ENCODE data around the gene CLRN2.

CLRN2 gene

DNA sequence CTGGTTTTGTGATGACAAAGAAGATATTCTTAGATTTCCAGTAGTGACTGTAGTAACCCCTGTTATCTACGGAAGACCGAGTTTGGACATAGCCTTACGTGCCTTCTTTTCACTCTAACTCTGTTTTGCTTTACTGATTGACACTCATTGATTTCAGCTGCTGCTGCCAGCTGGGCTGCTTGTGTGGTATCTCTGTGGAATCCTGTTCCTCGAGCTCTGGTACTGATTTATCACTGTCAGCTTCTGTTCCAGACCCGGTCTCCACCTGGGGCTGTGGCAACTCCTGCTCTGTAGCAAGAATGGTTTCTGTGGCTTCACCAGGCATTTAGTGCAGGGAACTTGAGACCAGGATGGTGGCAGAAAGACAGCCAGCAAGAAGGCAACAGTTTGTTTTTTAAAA, 37.5 kb downstream of the CLRN2 start:
- Histone ChIP-seq H3K27me3 (ENCODE audit: insufficient read depth, poor library complexity, severe bottlenecking) (peaks cover 2% of the 10 kb centered on the region), H3K27ac (replicated peaks) (no peak overlapping the region), H3K4me3 (replicated peaks; ENCODE audit: insufficient read depth, low read length) (no peak overlapping the region)
- no peak for TF ChIP-seq SPI1 (IDR thresholded peaks at IDR 0.05; ENCODE audit: borderline replicate concordance, low read depth)
- TF ChIP-seq POLR2AphosphoS5 (IDR thresholded peaks at IDR 0.05; ENCODE audit: low read depth), result no peak
- TF ChIP-seq GABPA (IDR thresholded peaks at IDR 0.05; ENCODE audit: low read depth), result no peak
- TF ChIP-seq, protein P1, sequence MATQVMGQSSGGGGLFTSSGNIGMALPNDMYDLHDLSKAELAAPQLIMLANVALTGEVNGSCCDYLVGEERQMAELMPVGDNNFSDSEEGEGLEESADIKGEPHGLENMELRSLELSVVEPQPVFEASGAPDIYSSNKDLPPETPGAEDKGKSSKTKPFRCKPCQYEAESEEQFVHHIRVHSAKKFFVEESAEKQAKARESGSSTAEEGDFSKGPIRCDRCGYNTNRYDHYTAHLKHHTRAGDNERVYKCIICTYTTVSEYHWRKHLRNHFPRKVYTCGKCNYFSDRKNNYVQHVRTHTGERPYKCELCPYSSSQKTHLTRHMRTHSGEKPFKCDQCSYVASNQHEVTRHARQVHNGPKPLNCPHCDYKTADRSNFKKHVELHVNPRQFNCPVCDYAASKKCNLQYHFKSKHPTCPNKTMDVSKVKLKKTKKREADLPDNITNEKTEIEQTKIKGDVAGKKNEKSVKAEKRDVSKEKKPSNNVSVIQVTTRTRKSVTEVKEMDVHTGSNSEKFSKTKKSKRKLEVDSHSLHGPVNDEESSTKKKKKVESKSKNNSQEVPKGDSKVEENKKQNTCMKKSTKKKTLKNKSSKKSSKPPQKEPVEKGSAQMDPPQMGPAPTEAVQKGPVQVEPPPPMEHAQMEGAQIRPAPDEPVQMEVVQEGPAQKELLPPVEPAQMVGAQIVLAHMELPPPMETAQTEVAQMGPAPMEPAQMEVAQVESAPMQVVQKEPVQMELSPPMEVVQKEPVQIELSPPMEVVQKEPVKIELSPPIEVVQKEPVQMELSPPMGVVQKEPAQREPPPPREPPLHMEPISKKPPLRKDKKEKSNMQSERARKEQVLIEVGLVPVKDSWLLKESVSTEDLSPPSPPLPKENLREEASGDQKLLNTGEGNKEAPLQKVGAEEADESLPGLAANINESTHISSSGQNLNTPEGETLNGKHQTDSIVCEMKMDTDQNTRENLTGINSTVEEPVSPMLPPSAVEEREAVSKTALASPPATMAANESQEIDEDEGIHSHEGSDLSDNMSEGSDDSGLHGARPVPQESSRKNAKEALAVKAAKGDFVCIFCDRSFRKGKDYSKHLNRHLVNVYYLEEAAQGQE (IDR thresholded peaks at IDR 0.05; ENCODE audit: insufficient replicate concordance, low read depth), result no peak
- no peak for TF ChIP-seq CTCF (IDR thresholded peaks at IDR 0.05; ENCODE audit: insufficient read depth, low read length)
- DNase-seq (ENCODE audit: low read depth in 1 of 2, low spot score in 1 of 2), result no peak

GRCh38 chr4:17554568-17554967, 39.6 kb downstream of the CLRN2 start:
- TF ChIP-seq, protein P1 (IDR thresholded peaks at IDR 0.05; ENCODE audit: insufficient replicate concordance, low read depth), result no peak
- TF ChIP-seq CTCF (IDR thresholded peaks at IDR 0.05; ENCODE audit: insufficient read depth, low read length), result no peak
- no peak for TF ChIP-seq SPI1 (IDR thresholded peaks at IDR 0.05; ENCODE audit: borderline replicate concordance, low read depth)
- no peak for TF ChIP-seq POLR2AphosphoS5 (IDR thresholded peaks at IDR 0.05; ENCODE audit: low read depth)
- no peak for TF ChIP-seq GABPA (IDR thresholded peaks at IDR 0.05; ENCODE audit: low read depth)
- peaks cover 2% of the 10 kb centered on the region for H3K27me3 ChIP-seq (ENCODE audit: insufficient read depth, poor library complexity, severe bottlenecking)
- no peak for DNase-seq (ENCODE audit: low read depth in 1 of 2, low spot score in 1 of 2)
- no peak overlapping the region for H3K4me3 ChIP-seq (replicated peaks; ENCODE audit: insufficient read depth, low read length)
- H3K27ac ChIP-seq (replicated peaks), result no peak overlapping the region

DNA sequence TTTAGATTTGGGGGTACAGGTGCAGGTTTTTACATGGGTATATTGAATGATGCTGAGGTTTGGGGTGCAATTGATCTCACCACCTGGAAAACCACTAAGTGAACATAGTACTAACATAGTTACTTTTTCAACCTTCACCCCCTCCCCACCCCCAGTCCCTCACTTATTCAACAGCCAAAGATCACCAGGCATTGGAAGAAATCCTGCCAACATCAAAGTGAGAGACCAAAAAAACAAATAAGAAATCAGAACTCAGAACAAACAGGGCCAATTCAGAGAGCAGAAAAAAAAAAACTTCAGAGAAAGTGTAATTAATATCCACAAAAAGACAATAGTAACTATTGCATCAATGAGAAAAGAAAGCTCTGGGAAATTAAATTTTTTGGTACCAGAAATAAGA, 41.5 kb downstream of the CLRN2 start:
- TF ChIP-seq GABPA (IDR thresholded peaks at IDR 0.05; ENCODE audit: low read depth) (no peak), CTCF (IDR thresholded peaks at IDR 0.05; ENCODE audit: insufficient read depth, low read length) (no peak), SPI1 (IDR thresholded peaks at IDR 0.05; ENCODE audit: borderline replicate concordance, low read depth) (no peak)
- TF ChIP-seq, protein P1 (IDR thresholded peaks at IDR 0.05; ENCODE audit: insufficient replicate concordance, low read depth), result no peak
- Histone ChIP-seq H3K27ac (replicated peaks) (no peak overlapping the region), H3K4me3 (replicated peaks; ENCODE audit: insufficient read depth, low read length) (no peak overlapping the region), H3K27me3 (ENCODE audit: insufficient read depth, poor library complexity, severe bottlenecking) (peaks cover 2% of the 10 kb centered on the region)
- no peak for DNase-seq (ENCODE audit: low read depth in 1 of 2, low spot score in 1 of 2)

All from HL-60 (cell line).